ENCODE data around the gene RXRA.

Gene RXRA

GRCh38 chr9:134360897-134361296 is 34.6 kb downstream of the RXRA start:
- no peak overlapping the region for H3K4me3 Mint-ChIP-seq
- DNase-seq (ENCODE audit: low spot score in 2 of 2) (no peak), ATAC-seq (replicated peaks; ENCODE audit: extremely low read depth, poor library complexity, severe bottlenecking) (no peak)
- no peak overlapping the region for H3K27ac Mint-ChIP-seq (ENCODE audit: low read depth)
- H3K27me3 Mint-ChIP-seq: no peaks in the 10 kb centered on the region
- H3K4me1 Mint-ChIP-seq: no peaks in the 10 kb centered on the region
- no peaks in the 10 kb centered on the region for H3K36me3 Mint-ChIP-seq (ENCODE audit: insufficient read depth)
- no peaks in the 10 kb centered on the region for H3K9me3 Mint-ChIP-seq

DNA sequence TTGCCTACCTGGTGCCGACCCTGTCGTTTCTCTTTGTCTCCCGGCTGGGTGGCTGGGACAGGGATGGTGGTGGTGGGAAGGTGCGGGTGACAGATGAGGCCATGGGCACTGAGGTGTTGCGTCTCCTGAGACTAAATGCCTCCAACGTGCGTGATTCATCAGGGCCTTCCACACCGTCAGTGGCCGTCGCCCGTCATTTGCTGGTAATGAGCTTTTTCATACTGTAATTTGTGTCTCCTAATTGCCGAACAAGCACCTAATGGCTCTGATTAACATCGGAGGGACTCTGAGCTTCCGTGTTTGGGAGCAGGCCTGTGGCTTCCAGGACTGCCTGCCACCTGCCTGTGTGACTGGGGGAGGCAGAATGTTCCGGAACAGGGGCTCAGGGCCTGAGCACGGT is 35.2 kb downstream of the RXRA start:
- Mint-ChIP-seq H3K4me3 (no peak overlapping the region), H3K4me1 (no peaks in the 10 kb centered on the region), H3K27ac (ENCODE audit: low read depth) (no peak overlapping the region), H3K36me3 (ENCODE audit: insufficient read depth) (no peaks in the 10 kb centered on the region), H3K27me3 (no peaks in the 10 kb centered on the region), H3K9me3 (no peaks in the 10 kb centered on the region)
- DNase-seq (ENCODE audit: low spot score in 2 of 2) (no peak), ATAC-seq (replicated peaks; ENCODE audit: extremely low read depth, poor library complexity, severe bottlenecking) (no peak)

DNA sequence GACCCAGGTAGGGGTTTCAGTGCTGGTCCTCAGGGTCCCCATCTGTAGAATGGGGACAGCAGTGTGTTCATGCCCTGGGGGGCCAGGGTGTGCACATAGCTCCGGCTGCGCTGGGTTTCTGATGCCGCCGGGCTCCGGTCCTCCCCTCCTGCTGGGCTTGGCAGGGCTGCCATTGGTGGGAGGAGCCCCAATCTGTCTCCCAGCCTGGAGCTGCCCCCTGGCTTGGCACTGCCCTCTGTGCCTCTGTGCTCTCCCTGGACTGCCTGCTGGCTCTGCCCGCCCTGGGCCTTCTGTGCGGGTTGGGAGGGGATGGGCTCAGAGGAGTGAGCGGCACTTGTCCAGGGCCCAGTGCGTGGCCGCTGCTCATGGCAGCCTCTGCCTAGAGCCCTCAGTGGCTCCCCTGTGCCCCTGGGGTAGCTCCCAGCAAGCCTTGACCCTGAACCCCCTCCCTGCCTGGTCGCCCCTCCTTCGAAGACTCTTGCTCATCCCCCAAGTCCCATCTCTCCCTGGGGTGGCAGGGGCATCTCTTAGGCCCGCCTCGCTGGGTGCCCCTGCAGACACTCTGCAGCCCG is 35.7 kb downstream of the RXRA start:
- H3K36me3 Mint-ChIP-seq (ENCODE audit: insufficient read depth): no peaks in the 10 kb centered on the region
- ATAC-seq (replicated peaks; ENCODE audit: extremely low read depth, poor library complexity, severe bottlenecking): no peak
- no peaks in the 10 kb centered on the region for H3K27me3 Mint-ChIP-seq

DNA sequence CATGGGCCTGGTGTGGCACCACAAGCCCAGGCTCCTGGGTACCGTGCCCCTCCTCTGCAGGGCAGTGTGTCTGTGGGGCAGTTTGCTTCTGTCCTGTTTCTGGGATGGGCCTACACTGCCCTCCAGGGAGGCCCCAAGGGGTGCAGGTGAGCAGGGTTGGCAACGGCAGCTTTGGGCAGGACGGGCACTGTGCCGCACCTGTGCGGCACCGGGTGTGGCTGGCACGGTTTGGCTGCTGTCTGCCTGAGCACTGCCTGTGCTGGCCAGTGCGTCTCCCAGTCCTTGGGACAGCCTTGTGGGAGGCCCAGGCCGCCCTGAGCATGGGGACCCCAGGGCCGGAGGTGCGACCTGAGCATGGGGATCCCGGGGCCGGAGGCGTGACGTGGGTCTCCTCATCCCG is 37.2 kb downstream of the RXRA start:
- H3K27me3 Mint-ChIP-seq: no peaks in the 10 kb centered on the region
- H3K9me3 Mint-ChIP-seq: no peaks in the 10 kb centered on the region
- ATAC-seq (replicated peaks; ENCODE audit: extremely low read depth, poor library complexity, severe bottlenecking) (no peak), DNase-seq (ENCODE audit: low spot score in 2 of 2) (no peak)
- H3K4me1 Mint-ChIP-seq: peaks cover 3% of the 10 kb centered on the region
- no peak overlapping the region for H3K27ac Mint-ChIP-seq (ENCODE audit: low read depth)
- H3K36me3 Mint-ChIP-seq (ENCODE audit: insufficient read depth): no peaks in the 10 kb centered on the region
- H3K4me3 Mint-ChIP-seq: no peak overlapping the region

More for the DNA sequence above, 35.7 kb downstream of the RXRA start:
- Mint-ChIP-seq H3K4me3 (no peak overlapping the region), H3K9me3 (no peaks in the 10 kb centered on the region), H3K27ac (ENCODE audit: low read depth) (no peak overlapping the region), H3K4me1 (no peaks in the 10 kb centered on the region)
- DNase-seq (ENCODE audit: low spot score in 2 of 2): no peak

DNA sequence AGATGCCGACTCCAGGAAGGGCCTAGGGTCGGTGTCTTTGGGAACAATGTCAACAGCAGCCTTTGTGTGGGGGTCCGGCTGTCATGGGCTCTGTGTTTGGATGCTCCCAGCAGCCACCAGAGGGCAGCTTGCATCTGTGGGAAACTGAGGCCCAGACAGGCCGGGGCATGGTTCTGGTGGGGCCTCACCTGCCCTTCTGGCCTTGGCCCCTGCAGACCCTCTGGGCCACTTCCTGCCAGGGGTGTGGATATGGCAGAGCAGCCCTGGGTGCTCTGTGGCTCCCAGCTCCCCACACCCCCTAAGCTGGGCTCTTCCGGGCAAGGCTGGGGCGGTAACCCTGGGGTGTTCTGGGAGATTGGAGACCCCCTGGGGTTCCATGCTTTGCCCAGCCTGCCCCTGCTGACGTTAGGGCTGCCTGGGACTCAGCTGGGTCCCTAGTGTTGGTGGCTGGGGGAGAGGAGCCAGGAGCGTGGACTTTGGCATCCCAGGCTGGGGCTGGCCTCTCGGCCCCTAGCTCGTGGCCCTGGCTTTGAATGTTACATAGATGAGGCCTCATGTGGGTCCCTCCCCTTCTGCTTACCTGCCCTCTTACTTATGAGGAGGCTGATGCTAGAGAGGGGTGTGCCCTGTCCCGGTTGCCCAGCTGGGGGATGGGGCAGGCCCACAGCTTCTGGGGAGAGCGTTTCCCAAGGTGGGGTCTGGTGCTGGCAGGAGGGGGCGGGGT is 38.3 kb downstream of the RXRA start:
- peaks cover 6% of the 10 kb centered on the region for H3K4me1 Mint-ChIP-seq
- no peak overlapping the region for H3K4me3 Mint-ChIP-seq
- H3K27me3 Mint-ChIP-seq: no peaks in the 10 kb centered on the region
- no peaks in the 10 kb centered on the region for H3K9me3 Mint-ChIP-seq
- ATAC-seq (replicated peaks; ENCODE audit: extremely low read depth, poor library complexity, severe bottlenecking) (no peak), DNase-seq (ENCODE audit: low spot score in 2 of 2) (no peak)
- no peak overlapping the region for H3K27ac Mint-ChIP-seq (ENCODE audit: low read depth)
- no peaks in the 10 kb centered on the region for H3K36me3 Mint-ChIP-seq (ENCODE audit: insufficient read depth)

DNA sequence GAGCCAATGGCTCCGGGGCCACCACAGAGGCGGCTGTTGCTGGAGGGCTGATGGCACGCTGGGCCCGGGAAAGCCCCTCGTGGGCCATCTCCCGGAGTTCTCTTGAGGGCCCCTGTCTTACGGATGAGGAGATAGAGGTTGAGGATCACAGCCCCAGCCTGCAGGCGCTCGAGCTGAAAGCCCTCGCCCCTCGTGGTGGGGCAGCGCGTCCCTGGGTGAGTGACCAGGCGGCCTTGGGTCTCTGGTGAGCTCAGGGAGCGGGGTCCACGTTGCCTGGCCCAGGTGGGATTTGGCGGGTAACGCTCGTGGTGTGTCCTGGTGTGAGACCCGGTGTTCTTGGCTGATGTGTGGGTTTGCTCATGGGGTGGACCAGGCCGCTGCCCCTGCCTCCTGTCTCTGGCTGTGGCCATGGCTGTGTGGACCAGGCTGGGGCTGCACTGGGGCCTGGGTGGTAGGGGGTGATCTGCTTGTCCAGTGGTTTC is 38.9 kb downstream of the RXRA start:
- DNase-seq (ENCODE audit: low spot score in 2 of 2) (no peak), ATAC-seq (replicated peaks; ENCODE audit: extremely low read depth, poor library complexity, severe bottlenecking) (no peak)
- no peak overlapping the region for H3K4me3 Mint-ChIP-seq
- H3K36me3 Mint-ChIP-seq (ENCODE audit: insufficient read depth): no peaks in the 10 kb centered on the region
- no peak overlapping the region for H3K27ac Mint-ChIP-seq (ENCODE audit: low read depth)
- H3K4me1 Mint-ChIP-seq: peaks cover 6% of the 10 kb centered on the region
- no peaks in the 10 kb centered on the region for H3K9me3 Mint-ChIP-seq
- no peaks in the 10 kb centered on the region for H3K27me3 Mint-ChIP-seq

GRCh38 chr9:134365791-134366222 is 39.6 kb downstream of the RXRA start:
- Mint-ChIP-seq H3K4me3 (no peak overlapping the region), H3K36me3 (ENCODE audit: insufficient read depth) (no peaks in the 10 kb centered on the region), H3K27ac (ENCODE audit: low read depth) (no peak overlapping the region), H3K9me3 (no peaks in the 10 kb centered on the region), H3K27me3 (no peaks in the 10 kb centered on the region), H3K4me1 (peaks cover 6% of the 10 kb centered on the region)
- no peak for DNase-seq (ENCODE audit: low spot score in 2 of 2)
- ATAC-seq (replicated peaks; ENCODE audit: extremely low read depth, poor library complexity, severe bottlenecking): no peak

DNA sequence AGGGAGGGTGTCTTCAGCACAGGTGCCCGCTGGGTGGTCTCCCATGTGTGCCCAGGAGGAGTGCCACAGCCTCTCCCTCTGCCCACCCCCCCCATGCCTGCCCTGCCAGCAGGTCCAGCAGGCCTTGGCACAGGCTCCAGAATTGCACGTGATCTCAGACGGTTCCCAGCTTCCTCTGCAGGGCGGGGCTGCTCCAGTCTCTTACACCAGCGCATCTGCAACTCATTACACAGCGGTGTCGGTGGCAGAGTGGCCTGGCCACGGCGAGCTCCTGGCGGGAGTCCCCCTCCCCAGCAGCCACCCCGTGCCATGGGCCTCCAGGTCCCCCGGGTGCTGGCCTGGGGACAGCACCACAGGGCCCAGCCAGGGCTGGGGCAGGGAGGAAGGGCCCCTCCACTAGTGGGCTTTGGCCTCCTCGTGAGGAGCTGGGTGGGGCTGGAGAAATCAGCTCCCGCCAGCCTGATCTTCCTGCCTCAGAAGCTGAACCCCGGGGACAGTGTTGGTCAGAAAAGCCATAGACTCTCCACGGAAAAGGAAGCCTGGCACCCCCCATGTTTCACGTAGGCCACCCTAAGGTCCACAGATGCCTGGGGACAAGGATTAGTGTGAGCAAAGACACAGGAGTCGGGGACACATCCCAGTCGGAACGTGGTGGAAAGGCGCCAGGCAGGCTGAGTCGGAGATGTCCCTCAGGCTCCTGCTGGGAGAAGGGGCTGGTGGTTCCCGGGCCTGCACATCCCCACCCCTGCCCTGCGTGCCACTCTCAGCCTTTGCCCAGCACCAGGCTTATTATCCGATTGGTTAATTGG is 40.2 kb downstream of the RXRA start:
- DNase-seq (ENCODE audit: low spot score in 2 of 2) (no peak), ATAC-seq (replicated peaks; ENCODE audit: extremely low read depth, poor library complexity, severe bottlenecking) (no peak)

DNA sequence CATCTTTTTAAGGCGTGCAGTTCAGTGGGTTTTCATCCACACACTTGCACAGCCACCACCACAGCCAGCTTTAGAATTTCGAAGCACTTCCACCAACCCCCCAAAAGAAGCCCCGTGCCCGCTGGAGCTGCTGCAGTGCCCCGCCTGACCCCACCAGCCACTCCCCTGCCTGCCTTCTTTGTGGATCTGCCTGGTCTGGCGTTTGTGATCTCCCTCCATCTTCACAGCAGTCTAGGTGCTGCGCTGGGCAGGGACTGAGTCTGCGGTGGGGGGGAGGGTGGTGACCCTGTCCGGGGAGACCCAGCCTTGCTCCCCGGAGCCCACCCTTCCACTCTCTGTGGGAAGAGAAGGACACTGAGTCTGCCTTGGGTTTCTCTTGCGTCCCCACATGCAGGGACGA is 40.8 kb downstream of the RXRA start:
- Mint-ChIP-seq H3K4me3 (no peak overlapping the region), H3K9me3 (no peaks in the 10 kb centered on the region), H3K27me3 (no peaks in the 10 kb centered on the region), H3K27ac (ENCODE audit: low read depth) (no peak overlapping the region), H3K4me1 (peaks cover 6% of the 10 kb centered on the region), H3K36me3 (ENCODE audit: insufficient read depth) (no peaks in the 10 kb centered on the region)
- DNase-seq (ENCODE audit: low spot score in 2 of 2) (no peak), ATAC-seq (replicated peaks; ENCODE audit: extremely low read depth, poor library complexity, severe bottlenecking) (no peak)

More for the DNA sequence above, 40.2 kb downstream of the RXRA start:
- peaks cover 6% of the 10 kb centered on the region for H3K4me1 Mint-ChIP-seq
- H3K27ac Mint-ChIP-seq (ENCODE audit: low read depth): no peak overlapping the region
- H3K4me3 Mint-ChIP-seq: no peak overlapping the region
- no peaks in the 10 kb centered on the region for H3K36me3 Mint-ChIP-seq (ENCODE audit: insufficient read depth)
- no peaks in the 10 kb centered on the region for H3K27me3 Mint-ChIP-seq
- no peaks in the 10 kb centered on the region for H3K9me3 Mint-ChIP-seq

DNA sequence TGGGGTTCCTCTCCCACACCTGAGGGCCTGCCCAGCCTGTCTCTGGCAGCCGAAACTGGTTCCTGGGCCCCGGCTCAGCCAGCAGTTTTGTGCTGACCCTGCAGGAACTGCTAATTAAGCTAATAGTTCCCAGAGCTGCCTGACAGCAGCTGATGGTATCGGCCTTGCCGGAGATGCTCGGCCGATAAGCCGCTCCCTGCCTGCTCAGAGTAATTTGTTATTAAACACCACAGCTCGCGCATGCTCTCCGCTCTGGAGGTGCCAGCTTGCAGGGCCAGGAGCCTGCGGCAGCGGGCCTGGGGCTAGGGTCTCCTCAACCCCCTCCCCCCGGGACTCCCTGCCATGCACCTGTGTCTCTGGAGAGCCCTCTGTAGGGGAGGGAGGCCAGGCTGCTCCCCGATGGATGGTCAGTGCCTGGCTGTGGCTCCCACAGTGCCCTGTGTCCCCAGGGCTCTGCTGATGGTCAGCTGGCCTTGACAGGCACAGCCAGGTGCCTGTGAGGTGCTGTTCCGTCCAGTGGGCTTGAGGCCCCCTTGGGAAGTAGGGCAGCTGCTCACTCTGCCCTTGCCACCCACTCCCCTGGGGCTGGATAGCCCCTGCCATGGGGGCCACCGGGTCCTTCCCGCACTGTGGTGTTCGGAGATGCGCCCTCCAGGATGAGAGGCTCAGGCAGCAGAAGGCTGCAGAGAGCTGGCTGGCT is 41.7 kb downstream of the RXRA start:
- no peak overlapping the region for H3K27ac Mint-ChIP-seq (ENCODE audit: low read depth)
- no peak overlapping the region for H3K4me3 Mint-ChIP-seq
- no peaks in the 10 kb centered on the region for H3K9me3 Mint-ChIP-seq
- no peak for ATAC-seq (replicated peaks; ENCODE audit: extremely low read depth, poor library complexity, severe bottlenecking)
- H3K36me3 Mint-ChIP-seq (ENCODE audit: insufficient read depth): no peaks in the 10 kb centered on the region
- no peaks in the 10 kb centered on the region for H3K27me3 Mint-ChIP-seq
- DNase-seq (ENCODE audit: low spot score in 2 of 2): no peak
- peaks cover 14% of the 10 kb centered on the region for H3K4me1 Mint-ChIP-seq

GRCh38 chr9:134368571-134368970 is 42.3 kb downstream of the RXRA start:
- no peak for ATAC-seq (replicated peaks; ENCODE audit: extremely low read depth, poor library complexity, severe bottlenecking)
- Mint-ChIP-seq H3K9me3 (no peaks in the 10 kb centered on the region), H3K27ac (ENCODE audit: low read depth) (no peak overlapping the region), H3K27me3 (no peaks in the 10 kb centered on the region), H3K4me1 (peaks cover 14% of the 10 kb centered on the region), H3K36me3 (ENCODE audit: insufficient read depth) (no peaks in the 10 kb centered on the region), H3K4me3 (no peak overlapping the region)
- no peak for DNase-seq (ENCODE audit: low spot score in 2 of 2)

DNA sequence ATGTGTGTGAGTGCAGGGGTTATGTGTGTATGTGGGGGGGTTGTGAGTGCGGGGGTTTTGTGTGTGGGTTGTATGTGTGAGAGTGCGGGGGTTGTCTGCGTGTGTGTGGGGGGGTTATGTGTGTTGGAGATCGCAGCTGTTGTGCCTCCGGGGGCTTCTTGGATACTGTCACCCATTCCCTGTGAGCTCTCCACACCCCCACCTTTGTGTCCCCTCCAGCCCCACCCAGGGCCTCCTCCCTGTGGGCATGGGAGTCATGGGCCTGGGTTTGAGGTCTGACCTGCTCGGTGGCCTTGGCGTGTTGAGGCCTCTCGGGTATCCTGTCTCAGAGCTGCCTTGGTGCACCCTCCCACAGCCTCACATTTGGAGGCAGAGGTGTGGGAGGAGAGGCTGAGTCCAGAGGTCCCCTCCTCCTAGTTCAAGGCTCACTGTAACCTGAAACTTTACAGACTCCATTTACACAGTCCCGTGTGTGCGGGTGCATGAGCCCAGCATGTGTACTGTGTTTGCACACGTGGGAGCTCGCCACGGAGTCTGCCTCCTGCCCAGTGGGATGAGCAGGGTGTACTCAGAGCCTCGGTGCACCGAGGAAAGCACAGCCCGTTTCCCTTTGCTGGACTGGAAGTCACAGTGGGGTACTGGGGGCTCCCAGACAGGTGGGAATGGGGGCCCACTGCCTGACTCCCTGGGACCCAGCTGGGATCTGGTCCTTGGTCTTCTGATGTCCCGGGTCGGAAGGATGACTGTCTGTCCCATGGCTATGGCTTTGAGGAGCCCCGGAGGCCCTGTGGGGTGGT is 43.4 kb downstream of the RXRA start:
- no peak for DNase-seq (ENCODE audit: low spot score in 2 of 2)
- ATAC-seq (replicated peaks; ENCODE audit: extremely low read depth, poor library complexity, severe bottlenecking): no peak

More for the DNA sequence above, 43.4 kb downstream of the RXRA start:
- no peak overlapping the region for H3K27ac Mint-ChIP-seq (ENCODE audit: low read depth)
- H3K9me3 Mint-ChIP-seq: no peaks in the 10 kb centered on the region
- H3K4me1 Mint-ChIP-seq: peaks cover 14% of the 10 kb centered on the region
- H3K4me3 Mint-ChIP-seq: no peak overlapping the region
- no peaks in the 10 kb centered on the region for H3K27me3 Mint-ChIP-seq
- H3K36me3 Mint-ChIP-seq (ENCODE audit: insufficient read depth): no peaks in the 10 kb centered on the region
